Effector CD4-positive, alpha-beta T cell (primary cell): ENCODE data around the gene PPP4R1.
A peak's percentile ranks its signal among the peaks of the same experiment; 100 is the strongest.
"Not testable (repeated sequence)": the region's sequence is repeated elsewhere in the genome, so short reads cannot be mapped to it uniquely, and the experiment has no call there.

ENCODE experiments used
- DNase-seq: peaks from one replicate; pipeline ENCODE4 v3.0.0-alpha.2; 2020

The PPP4R1 gene

GRCh38 chr18:9628984-9629383 is 14.6 kb upstream of the PPP4R1 start:
- no peak for DNase-seq

DNA sequence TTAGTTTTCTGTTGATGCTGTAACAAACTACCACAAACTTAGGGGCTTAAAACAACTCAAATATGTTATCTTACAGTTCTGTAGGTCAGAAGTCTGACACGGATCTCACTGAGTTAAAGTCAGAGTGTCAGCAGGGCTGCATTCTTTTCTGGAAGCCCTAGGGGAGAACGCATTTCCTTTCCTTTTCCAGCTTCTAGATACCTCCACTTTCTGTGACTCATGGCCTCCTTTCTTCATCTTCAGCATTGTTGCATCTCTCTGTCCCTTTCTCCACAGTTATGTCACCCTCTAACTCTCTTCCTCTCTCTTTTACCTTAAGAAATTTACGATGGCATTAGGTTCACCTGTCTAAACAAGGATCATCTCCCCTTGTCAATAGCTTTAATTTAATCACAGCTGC is 13.3 kb upstream of the PPP4R1 start:
- no peak for DNase-seq

DNA sequence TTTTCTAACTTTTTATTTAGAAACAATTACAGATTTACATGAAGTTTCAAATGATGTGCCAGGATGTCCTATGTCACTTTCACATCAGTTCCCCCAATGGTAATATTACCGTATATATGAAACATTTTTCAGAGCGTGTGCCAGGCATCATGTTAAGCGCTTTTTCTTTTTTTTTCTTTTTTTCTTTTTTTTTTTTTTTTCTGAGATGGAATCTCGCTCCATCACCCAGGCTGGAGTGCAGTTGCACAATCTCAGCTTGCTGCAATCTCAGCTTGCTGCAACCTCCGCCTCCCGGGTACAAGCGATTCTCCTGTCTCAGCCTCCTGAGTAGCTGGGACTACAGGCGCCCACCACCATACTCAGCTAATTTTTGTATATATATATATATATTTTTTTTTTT is 5.6 kb upstream of the PPP4R1 start:
- DNase-seq, result no peak

DNA sequence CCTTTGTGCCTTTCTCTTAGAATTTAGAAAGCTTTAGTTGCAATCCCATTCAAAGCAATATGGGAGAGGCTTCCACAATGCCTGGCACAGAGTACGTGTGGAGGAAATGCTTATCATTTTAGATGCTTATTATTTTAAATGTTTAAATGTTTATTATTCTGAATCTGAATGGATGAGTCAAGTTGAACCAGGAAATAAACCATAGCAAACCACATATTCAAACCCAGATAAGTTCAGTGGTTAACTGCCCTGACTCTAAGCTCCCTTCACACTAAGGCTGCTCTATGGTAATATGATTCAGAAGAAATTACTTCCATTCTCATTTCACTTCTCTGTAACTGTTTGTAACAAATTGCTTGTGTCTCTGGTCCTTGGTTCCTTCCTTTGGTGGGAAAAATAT is 5.2 kb upstream of the PPP4R1 start:
- no peak for DNase-seq

DNA sequence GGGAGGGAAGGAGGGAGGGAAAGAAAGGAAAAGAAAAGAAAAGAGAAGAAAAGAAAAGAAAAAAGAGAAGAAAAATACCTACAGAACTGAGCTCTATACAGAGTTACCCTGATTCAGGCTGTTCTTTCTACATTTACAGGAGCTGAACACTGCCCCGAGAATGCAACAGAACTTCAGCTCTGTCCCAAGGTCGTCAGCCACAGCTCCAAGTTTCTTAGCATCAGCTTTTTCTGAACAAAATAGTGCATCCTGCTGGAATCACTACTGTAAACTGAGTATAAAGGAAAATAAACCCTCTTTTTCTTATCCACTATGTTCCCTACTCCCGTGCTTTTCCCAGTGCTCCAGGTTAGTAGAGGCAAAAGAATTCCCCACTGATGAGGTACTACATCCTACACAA is 4.7 kb upstream of the PPP4R1 start:
- DNase-seq, result no peak

GRCh38 chr18:9617006-9617542 is 2.7 kb upstream of the PPP4R1 start:
- DNase-seq, result no peak

DNA sequence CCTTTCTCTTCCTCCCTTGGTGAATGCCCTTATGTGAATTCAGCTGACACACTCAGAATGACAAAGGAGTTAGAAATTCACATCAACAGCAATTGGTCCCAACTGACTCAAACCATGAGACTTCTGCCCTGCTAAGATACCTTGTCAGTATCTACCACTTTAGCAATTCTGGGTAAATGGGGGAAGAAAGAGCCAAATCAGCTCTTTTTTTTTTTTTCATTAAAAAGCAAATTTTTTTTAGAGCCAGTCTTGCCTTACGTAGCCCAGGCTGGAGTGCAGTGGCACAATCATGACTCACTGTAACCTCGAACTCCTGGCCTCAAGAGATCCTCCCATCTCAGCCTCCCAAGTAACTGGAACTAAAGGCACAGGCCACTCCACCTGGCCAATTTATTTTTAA is 1.7 kb upstream of the PPP4R1 start:
- DNase-seq, result no peak

- DNase-seq, result no peak
Measured at GRCh38 chr18:9615280-9615797, 980 bp upstream of the PPP4R1 start.

DNA sequence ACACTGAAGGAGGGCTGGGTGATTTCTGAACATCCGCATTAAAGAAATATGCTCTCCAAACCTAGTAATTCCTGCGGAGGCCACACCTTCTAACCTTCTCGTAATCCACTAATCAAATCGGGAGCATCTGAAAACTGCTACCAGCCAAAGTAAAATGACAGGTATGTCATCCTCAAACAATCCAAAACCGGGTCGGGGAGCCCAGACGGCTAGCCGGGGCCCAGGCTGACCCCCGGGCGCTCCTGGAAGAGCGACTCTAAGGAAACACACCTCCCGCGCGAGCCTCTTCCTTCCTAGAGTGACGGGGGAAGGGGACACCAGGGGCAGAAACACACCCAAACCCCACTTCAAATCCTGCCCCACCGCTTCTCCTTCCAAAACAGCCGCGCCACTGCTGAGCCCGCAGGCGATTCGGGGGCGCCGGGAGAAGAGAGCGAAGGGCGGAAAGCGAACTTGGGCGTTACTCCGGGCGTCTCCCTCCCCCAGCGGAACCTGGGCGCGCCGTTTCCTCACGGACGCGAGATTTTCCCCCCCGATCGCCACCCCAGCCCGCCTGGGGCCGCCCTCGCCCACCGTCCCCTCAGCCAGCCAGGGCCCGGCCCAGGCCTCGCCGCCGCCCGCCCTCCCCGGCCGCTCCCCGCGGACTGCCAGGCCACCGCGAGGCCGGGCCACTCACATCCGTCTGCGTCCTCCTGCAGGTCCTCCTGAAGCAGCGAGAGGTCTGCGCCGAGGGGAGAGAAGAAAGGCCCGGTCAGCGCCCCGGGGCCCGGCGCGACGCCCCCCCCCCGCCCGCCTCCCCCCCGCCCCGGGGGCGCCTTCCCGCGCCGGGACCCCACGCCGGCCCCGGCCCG is 584 bp downstream of the PPP4R1 start:
- peak; percentile 21 for DNase-seq

DNA sequence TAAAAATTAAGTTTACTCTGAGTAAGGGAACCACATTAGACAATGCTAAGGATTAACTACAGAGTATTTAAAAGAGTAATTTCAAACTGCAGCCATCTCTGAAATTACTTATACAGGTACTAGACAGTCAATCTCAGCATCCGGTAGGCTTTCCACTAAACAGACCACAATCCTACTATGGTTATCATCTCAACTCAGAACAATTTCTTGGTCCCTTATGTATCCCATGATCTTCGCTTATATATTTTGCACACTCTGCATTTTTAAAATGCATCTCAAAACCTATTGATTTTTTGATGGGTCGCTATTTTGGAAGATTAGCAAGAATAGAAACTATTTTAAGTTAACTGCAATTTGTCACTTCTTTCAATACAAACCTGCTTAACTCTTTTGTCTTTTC is 1.4 kb downstream of the PPP4R1 start:
- no peak for DNase-seq

DNA sequence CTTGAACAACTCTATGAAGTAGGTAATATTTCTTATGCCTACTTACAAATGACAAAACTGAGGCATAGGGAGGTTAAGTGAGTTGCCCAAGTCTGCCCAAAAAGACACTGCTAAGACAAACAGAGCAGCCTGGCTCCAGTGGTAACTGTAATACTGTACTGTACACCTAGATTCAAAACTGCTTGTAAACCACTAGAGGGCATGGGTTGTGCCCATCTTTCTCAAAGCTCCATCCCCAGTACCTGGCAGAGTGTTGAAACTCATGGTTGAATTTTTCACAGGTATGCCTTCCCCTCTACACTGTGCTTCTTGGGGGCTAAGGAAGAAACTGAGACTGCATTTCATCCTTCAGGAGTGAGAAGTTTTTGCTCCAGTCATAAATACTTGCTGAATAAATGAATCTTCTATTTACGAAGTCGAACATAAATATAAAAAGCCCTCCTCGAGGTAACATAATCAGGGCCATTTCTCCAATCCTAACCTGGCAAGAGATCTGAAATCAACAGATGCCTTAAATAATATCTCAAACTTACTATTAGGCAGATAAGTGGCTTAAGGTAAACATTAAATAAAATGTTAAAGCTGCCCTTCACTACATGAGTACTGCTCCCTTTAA is 2.0 kb downstream of the PPP4R1 start:
- DNase-seq, result peak; percentile 4

DNA sequence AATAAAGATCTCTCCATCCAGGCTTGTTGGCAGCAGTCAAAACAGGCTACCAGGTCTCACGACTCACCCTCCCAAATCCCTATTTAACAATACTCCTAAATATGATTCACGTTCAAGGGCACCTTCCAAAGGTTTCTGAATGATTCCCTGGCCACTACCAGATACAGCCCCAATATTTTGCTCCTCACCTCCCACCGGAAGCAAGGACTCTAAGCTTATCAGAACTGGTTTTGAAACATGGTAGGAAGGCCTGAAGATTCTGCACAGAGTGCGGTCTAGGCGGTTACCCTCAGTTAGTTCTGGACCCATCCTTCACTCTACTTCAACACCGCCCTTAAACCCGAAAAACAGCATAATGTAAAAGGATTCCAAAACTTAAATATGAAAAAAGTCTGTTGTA is 5.2 kb downstream of the PPP4R1 start:
- no peak for DNase-seq

DNA sequence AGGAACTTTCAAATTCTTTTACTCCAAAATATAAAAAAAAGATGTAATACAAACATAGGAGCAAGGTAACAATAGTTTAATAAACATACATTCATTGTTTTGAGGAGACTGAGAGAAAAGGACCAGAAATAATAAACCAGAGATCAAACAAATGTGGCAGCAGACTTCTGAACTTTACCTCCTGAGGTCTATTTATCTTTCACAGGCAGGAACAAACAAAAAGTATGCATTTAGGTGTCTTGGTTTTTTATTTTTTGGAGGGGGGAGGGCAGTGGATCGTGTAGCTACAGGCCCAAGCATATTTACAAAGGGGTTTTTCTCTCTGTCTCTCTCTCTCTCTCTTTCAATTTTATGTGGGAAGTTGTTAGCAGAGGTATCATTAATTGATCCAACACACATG is 5.6 kb downstream of the PPP4R1 start:
- no peak for DNase-seq

DNA sequence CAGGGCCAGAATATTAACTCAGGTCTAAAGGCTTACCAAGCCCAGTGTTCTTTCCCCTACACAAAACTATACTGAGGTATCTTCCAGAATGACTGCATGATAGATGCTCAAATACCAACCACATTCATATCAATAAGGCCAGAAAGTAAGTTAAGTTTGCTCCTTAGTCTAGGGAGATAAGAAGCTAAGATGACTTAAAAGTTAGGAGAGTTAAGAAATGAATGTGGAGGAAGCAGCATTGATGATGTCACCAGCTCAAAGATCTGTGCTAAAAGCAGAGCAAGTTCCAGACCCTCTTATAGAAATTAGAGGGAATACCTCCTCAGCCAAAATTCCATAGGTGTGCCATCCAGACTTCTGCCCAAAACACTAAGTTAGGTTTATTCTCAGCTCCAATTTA is 6.1 kb downstream of the PPP4R1 start:
- DNase-seq, result no peak

- not testable (repeated sequence) for DNase-seq
Measured at GRCh38 chr18:9607111-9607510, 7.2 kb downstream of the PPP4R1 start.

DNA sequence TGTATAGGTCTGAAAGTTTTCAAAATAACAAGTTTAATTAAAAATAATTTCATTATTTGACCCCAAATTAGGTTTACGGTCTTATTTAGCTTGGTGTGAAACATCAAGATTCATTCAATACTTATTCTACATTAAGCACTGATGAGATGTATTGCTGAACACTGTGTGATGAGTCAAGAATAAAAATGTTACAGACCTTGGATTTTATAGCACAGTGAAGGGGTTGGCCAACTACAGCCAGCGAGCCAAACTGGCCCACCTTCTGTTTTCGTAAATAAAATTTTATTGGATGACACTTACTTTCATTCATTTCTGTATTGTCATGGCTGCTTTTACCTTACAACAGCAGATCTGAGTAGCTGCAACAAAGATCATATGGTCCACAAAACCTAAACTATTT is 8.3 kb downstream of the PPP4R1 start:
- DNase-seq, result no peak

DNA sequence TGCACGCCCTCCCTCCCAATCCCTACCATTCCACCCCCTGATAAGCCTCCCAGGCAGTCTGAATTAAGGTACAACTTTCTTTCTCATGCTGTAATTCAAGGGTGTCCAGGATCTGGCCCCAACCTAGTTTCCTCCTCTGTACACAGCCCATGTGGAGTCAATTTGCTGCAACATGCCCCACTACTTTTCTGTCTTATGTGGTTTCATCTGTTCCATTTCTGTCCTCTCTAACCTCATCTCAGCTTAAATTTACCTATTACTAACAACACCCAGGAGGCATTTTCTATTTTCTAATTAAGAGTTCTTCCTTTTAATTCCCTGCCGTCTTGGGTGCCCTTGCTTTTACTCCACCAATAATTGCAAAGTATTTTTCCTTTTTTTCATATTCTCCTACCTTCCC is 10.0 kb downstream of the PPP4R1 start:
- no peak for DNase-seq

- no peak for DNase-seq
Measured at GRCh38 chr18:9599328-9599727, 15.0 kb downstream of the PPP4R1 start.

- DNase-seq, result no peak
Measured at GRCh38 chr18:9597609-9598008, 16.8 kb downstream of the PPP4R1 start.

DNA sequence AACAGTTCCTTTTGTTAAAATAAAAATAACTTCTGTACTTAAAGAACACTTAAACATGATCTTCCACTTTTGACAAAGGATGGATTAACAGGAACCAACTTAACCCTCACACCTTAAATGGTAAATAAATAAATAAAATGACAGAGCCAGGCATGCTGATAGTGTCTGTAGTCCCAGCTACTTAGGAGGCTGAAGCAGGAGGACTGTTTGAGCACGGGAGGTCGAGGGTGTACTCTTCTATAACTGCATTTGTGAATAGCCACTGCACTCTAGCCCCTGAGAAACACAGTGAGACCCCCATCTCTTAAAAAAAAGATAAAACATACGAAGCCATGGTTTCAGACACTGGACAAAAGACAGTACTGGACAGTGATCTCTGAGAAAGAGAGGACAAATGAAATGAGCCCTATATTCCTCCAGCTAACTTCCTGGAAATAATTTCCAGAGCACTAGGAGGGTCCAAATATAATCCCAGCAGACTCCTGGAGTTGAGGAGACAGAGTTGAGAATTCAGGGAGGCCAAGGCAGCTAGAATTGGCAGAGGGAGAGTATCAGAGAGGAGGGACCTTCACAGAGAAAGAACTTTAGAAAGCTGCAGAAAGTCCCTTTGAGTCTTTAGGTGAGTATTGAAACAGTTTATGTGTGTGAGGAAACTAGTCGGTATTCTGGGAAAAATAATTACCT is 17.4 kb downstream of the PPP4R1 start:
- DNase-seq, result no peak

- no peak for DNase-seq
Measured at GRCh38 chr18:9596226-9596625, 18.1 kb downstream of the PPP4R1 start.

- DNase-seq, result no peak
Measured at GRCh38 chr18:9594823-9595596, 19.3 kb downstream of the PPP4R1 start.

- DNase-seq, result no peak
Measured at GRCh38 chr18:9587924-9588323, 26.4 kb downstream of the PPP4R1 start.
